GM19463 (cell line): Measurements from ENCODE around the gene ABCC4.

Source experiments
- ATAC-seq: cut with Tn5 transposase; IDR thresholded peaks from one replicate; pipeline ENCODE4 v1.9.1; 2021; ENCODE audit warnings: mild to moderate bottlenecking, moderate library complexity; ENCODE audit not compliant: unreplicated experiment

The ABCC4 gene

DNA sequence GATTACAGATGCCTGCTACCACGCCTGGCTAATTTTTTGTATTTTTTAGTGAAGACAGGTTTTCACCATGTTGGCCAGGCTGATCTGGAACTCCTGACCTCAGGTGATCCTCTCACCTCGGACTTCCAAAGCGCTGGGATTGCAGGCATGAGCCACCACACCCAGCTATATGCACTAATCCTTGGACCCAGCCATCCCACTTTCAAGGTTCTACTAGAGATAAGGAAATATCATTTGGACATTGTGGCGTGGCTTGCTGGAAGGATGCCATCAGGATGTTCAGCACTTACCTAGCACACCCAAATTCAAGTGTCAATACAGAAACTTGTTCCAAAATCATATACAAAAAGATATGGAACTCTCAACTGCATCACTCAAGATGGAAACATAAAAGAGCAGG is 136.4 kb downstream of the ABCC4 start:
- no peak for ATAC-seq

DNA sequence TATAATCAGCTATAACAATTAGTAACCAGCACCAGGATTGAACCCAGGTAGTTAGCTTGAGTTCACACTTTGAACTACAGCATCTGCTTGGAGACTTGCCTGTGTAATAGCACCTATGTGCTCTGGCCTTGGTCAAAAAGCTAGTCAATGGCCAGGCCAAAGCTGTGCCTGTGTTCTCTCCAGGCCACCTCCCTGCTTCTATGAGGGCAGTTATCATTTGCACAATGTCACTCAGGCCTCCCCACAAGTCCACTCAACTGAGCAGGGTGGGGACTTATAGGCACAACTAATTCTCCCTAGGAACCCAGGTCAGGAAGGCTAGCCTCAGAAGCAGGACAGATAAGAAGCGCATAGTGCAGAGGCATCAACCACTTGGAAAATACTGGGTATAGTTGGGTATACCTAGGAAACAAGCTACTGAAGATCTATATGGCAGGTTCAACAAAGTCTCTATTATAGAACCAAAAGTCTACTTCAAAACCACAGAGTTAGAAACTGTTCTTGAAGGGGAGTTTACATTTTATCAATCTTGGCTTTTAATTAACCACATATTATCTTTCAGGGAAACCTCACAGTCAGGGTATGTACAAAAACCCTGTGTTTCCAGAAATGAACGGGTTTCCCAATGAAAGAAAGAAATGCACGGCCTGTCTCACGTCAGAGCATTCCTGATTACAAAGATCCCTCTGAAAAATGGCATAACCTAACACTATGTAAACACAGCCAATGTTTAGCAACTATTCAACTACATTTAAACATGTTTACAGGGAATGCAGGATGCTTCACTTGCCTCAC is 140.9 kb downstream of the ABCC4 start:
- no peak for ATAC-seq

DNA sequence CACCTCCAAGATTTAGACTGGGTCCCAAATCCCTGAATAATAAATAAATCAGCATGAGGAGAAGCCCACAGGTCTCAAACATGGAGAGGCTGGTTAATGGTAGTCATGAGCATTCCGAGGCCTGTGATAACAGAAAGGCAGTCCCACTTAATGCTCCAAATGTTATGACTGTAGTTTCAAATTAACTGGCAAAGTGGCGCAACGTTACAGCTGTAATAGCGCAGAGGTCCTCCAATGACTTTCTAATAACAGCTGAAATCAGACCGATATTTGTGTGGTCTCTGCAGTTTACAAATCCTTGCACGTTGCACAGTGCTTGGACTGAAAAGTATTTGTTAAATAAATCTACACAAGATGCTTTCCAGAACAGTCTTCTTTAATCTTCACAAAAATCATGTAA is 141.8 kb downstream of the ABCC4 start:
- no peak for ATAC-seq

DNA sequence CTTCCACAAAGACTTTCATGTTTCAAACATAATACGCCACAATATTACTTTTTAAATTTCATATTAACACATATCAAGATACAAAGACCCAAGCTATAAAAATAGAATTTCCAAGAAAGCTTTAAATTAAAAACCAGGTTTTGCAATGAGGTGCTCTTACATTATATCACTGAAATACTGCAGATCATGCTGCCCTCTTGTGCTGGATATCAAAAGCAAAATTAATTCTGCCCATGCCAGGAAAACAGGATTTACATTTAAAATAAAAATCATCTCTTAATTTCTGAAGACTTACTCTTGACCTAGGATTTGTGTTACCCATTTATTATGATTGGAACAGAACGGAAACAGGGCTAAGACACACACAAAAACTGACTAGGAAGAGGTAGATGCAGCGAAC is 145.0 kb downstream of the ABCC4 start:
- no peak for ATAC-seq

DNA sequence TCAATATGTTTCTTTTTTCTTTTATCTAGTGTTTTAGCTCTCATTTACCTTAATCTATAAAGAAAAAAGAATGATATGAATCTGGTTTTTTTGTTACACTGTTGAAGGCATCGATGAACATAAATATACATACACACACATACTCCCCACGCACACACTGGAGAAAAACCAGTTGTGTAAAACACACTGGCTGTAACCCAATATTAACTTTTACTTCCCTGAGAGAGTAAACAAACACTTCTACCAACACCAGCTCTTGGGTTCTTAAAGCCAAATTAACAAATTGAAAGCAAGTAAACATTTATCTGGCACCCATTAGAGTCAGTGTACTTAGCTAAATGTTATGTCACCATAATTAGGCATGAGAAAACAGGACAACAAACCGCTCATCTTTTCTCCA is 145.7 kb downstream of the ABCC4 start:
- no peak for ATAC-seq

DNA sequence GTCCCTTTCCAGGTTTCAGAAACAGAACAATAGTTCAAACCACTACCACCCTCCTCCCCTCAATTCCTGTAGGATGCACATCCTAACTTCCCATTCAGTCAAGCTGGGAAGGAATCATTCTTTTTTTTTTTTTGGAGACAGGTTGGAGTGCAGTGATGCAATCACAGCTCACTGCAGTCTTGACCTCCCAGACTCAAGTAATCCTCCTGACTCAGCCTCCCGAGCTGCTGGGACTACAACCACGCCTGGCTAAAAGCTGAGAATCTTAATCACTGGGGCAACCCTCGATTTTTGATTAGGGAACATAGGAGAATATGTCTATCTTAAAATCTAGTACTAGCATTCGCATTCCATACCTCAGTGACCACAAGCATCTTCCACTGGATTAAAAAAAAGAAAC is 146.2 kb downstream of the ABCC4 start:
- no peak for ATAC-seq

DNA sequence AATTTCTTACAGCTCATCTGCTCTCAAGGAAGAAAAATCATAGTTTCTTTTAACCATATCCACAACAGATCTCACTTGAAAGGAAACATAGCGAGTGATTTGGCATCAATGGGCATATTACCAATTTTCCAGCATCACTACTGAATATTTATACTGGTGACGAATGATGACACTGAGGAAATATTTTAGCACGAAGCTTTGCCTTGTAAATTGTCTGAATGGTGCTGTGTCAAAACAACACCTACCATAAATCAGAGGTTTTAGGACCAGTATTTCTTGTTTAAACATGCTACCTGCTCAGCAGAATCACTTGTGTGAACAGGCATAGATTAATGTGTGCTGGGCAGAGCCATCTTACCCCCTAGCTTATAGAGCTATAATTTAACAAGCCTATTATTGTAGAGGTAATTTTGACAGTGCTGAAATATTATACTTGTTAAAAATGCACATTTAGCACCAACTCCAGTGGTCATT is 146.8 kb downstream of the ABCC4 start:
- ATAC-seq, result no peak

DNA sequence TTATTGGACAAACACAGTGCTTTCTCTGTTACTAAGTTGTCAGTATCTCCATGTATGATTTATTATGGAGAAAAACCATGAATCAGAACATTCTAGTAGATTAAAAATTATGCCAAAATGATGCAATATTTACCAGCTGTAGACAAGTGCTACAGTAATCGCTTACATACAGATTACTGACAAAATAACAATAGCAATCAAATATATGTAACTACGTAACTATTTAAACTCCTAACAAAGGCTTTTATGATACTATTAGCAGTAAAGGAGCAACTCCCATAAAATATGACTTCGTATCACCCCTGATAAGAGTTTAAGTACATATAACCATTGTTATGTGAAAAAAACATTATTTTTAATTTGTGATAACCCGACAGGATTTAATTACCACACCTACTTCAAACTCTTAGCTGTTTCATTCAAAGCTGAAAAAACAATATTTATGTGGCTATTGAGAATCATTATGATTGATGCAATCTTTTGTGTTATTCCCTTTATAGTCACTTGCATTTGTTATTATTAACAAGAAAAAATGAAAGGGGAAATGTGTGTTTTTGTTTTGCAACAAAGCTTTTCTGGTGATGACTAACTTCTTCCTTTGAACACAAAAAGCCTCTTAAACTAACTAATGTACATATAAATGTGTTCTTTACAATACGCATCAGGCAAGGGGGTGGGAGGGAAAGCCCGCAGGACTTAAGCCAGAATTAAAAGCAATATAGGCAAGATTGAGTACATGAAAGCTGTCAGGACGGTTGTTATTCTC is 147.4 kb downstream of the ABCC4 start:
- ATAC-seq, result no peak

DNA sequence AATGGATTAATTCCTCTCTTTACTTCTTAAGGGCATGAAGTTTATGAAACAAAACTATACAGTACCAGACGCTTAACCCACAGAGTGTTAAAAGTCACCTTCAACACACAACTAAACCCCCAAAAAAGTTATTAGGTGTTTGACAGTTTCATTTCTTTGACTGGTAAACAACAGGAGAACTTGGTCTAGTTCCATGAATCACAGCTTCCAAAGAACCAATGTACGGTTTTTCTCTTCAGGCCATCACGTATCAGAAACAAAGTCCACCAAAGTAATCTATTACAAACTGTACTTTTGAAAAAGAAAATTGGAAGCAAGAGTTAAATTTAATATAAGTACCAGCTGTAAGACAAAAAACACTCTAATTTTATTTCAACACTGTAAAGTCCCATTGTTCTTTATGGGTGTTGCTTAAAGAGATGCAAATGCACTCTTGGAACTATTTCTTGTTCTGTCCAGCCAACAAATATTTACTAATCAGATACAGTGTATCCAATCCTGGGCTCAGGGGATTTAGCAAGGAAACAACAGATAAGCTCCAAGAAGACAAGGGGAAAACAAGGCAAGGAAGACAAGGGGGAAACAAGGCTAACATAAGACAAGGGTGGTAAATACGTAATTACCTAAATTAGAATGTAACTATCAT is 149.2 kb downstream of the ABCC4 start:
- no peak for ATAC-seq

DNA sequence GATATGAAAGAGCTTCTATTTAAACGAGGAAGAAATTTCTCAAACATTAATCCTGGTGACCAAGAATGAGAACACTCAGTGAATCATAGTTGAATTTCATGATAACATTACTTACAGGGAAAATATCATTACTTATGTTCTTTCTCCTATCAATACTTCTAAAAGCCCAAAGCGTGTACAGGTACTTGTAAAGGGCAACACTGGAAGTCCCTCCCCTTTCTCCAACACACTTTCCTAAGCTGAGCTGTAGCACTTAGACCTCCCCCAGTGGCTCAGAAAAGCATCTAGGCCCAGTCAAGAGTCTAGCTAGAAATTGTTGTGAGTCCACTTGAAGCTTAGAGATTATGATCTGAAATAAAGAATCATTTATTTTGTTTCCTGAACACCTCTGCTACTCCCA is 150.7 kb downstream of the ABCC4 start:
- no peak for ATAC-seq

DNA sequence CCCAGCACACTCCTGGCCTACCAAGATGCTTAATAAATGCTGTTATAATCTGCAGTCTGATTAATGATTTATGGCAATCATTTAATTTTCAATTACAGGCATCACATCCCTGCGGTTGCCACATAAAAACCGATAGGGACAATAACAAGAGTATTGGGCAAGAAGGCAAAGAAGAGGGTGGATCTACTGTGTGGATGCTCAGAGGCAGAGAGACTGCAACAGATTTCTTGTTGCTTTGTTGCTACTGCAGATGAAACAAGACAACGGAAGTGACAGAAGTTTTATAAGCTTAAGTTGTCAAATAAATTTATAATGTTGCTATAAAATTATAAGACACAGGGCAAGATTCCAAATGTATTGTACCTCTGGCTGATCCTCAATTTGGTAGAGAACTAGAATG is 154.8 kb downstream of the ABCC4 start:
- no peak for ATAC-seq

DNA sequence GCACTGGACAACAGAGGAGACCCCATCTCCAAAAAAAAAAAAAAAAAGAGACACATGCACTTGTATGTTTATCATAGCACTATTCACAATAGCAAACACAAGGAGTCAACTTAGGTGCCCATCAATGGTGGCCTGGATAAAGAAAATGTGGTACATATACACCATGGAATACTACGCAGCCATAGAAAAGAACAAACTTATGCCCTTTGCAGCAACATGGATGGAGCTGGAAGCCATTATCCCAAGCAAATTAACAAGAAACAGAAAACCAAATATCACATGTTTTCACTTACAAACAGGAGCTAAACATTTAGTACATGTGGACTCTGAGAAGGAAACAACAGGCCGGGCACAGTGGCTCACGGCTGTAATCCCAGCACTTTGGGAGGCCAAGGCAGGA is 155.7 kb downstream of the ABCC4 start:
- ATAC-seq, result no peak

DNA sequence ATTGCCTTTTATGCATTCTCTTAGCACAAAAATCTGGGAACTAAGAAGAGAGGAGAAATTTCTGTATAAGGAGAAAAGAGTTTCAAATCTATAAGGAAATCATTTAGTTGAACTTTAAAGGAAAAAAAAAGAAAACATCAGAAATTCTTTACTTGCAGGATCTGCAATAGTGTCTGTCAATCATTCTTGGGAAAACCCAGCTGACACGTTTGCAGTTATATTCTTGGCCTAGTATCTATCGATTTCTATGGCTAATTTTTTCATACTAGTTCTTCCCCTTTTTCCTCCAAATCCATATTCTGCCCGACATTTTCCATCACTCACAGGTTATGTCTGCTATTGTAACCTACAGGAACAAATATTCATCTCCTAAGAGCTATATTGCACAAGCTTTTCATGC is 160.7 kb downstream of the ABCC4 start:
- ATAC-seq, result no peak

DNA sequence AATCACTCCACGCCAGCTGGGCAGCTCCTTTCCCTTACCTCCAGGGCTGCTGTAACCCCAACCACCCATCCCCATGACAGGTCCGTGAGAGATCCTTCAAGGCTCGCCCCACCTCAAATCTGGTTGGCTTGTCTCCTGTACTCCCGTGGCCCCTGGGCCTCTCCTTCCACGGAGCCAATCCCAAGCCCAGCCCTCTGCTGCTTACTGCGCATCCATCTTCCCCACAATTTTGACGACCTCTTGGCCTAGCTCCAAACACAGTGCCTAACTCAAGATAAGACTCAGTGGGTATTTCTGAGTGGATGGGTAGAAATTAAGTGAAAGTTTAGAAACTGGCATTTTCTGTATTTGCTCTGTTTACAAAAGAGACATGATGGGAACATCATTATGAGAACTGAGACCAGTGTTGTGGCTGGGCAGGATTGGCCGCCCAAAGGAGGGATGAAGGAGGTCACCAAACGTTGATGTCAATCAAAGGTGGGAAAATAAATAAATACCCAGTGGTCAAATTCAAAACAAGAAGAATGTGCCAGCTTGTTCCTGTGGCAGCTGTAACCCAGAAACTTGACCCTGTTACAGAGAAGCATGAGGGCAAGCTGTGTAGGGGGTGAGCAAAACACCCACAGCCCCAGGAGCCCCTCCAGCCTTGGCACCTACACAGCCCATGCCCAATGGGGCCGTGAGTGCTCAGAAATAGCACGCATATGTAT is 162.2 kb downstream of the ABCC4 start:
- ATAC-seq, result no peak

DNA sequence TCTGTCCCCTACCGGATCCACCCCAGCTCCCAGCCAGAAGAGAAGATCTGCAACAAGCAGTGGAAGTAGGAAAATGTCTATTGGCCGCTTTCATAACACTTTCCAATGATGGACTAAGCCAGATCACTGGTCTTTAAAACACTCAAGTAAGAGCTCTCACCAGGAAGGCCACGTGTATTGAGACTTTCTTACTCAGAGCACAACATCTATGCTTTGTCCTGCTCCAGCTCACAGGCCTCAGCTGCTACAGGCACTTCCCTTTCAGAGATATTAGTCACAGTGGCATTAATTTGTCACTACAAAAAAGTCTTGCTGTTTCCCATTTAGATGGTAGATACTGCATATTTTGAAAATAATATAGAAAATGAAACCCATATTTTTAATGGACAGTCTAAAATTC is 164.2 kb downstream of the ABCC4 start:
- peak; percentile 93 for ATAC-seq

DNA sequence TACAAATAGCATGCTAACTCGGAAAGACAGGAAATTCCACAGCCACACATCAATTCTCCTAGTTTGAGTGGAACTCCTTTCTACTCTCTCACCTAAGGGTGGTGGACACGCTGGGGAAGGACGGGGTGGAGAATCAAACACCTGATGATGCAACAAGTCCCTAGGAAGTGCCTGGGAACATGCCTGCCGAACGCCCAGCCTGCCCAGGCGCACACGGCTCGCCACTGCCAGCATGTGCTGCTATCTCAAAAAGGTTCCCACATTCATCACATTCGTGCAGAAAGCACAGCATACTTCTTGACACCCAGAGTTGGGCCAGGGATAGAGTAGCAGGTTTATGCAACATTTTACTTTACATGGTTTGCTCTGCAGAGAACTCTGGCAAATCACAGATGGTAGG is 164.6 kb downstream of the ABCC4 start:
- ATAC-seq, result no peak

DNA sequence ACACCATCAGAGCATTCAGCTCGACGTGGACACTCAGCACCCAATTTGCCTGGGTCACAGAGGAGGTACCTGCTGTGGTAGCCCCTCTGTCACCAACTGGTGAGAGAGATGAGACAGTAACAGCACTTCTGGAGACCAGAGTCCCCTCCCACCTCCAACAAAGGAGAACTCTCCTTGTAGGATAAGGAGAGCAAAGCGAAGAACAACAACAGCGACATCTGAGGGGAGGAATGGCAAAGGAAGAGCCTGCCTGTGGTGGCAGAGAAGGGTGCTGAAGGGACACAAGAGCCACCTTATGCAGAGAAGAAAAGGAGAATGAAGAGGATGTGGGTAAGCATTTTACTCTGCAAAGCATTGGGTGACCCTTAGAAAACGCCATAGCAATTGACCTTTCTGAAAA is 167.8 kb downstream of the ABCC4 start:
- no peak for ATAC-seq

DNA sequence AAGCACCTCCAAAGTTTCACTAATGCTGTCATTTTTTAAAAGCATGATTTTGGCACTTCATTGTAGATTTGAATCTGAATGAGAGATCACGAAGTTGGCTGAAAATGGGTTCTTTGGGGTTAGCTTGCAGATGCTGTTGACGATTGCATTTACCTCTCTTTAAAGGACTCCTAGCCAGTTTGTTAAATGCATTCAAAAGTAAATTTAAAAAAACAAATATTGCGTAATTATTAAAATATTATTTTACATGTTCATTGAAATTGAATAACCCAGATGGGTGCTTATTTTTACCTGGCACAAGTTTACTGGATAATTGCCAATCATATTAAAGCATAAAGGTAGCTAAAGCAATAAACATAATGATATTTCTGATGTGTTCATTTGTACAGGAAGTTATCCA is 172.2 kb downstream of the ABCC4 start:
- ATAC-seq, result no peak

DNA sequence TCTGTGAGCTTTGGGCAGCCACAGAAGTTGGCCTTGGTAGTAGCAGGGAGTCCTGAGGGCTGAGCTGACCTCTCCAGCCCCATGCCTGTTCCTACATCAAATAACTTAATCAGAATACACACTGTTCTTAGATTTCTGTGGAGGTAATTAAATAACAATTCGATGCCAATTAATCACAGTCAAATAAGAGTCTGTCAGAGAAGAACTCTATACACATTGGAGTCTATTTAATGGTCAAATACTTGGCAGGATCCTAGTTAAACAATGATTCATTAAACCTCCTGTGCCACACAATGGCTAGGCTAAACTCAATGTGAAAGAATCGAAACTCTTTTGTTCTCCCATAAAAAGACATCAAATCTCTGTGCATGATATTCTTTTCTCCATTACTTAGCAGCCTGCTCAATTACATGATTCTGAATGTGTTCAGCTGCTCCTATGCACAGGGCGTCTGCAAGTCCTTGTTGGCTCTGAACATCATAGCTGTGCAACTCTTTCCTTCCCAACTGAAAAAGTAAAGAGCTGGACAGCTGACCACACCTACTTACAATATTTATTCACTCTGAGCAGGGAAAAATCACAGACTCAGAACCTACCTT is 173.1 kb downstream of the ABCC4 start:
- ATAC-seq, result no peak

DNA sequence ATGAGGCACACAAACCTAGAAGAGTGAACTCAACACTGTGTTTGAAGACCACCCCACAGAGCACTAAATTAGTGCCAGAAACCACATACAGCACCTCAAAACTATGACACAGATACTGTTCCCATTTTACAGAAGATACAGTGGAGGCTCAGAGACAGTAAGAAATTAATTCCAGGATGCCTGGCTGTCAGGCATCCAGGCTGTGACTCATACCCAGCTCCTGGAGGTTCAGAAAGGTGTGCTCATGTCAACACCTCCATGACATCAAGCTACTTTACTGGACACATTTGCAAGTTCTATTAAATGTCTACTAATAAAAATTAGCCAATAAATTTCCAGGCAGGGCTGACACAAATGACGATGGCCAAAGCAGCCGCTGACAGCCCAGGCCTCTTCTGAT is 176.3 kb downstream of the ABCC4 start:
- no peak for ATAC-seq

DNA sequence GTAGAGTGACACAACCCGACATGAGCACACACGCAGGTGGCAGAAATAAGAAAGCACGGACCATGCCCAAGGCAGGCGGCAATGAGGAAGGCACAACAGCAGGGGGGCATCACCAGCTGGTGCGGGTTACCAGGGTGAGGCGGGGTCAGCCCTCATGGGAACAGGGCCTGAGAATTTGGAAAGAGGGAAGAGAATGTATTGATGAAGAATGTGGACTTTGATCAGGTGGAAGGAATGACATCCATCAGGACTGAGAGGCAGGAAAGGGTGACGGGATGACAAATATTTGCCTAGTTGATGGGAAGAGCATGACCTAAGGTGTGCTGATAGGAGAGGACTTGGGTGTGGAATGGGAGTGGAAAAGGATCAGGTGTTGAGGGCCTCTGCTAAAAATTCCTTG is 177.5 kb downstream of the ABCC4 start:
- no peak for ATAC-seq
